Panc1 (cell line): ENCODE measurements around the gene ADRM1. TPM values are rescaled to one million over a fixed set of nuclear protein-coding genes. Genes with fewer than 3 reads are reported as not detected.

Experiments
- ATAC-seq: fragments of 200-7000 bp; cut with Tn5 transposase; 2 replicates; pipeline ENCODE4 v1.9.1; 2020; ENCODE audit warnings: mild to moderate bottlenecking, moderate library complexity
- BruUV-seq: library from RNA; stranded (reverse); fragments of 400-500 nt; replicated peaks from 2 replicates; lab custom pipeline; 2021; lab: Mats Ljungman, UMichigan
- CTCF ChIA-PET: fragments of 300-600 bp; sonication (Branson Sonifier 250); formaldehyde crosslinking; loops from one replicate; lab custom pipeline; 2022; ENCODE audit warnings: antibody characterized with exemption; lab: Charles Lee
- POLR2A ChIA-PET: fragments of 300-600 bp; sonication (Branson Sonifier 250); formaldehyde crosslinking; loops from one replicate; lab custom pipeline; 2022; ENCODE audit warnings: antibody characterized with exemption; lab: Charles Lee
- DNase-seq: peaks from one replicate; pipeline ENCODE4 v3.0.0-alpha.2; 2010; ENCODE audit warnings: low read depth, low spot score
- H3K27ac ChIP-seq: 2 replicates; pipeline ENCODE4 v1.5.1; 2011; ENCODE audit warnings: mild to moderate bottlenecking, low read length, inconsistent platforms
- H3K27me3 ChIP-seq: fragments of 200-500 bp; sonication (Bioruptor generic); 2 replicates; pipeline ENCODE4 v1.6.0; 2014; ENCODE audit warnings: low read length, inconsistent platforms; ENCODE audit not compliant: control insufficient read depth, insufficient read depth
- H3K36me3 ChIP-seq: fragments of 200-500 bp; sonication (Bioruptor generic); 2 replicates; pipeline ENCODE4 v1.5.1; 2014; ENCODE audit warnings: inconsistent platforms, mild to moderate bottlenecking, low read length, moderate library complexity; ENCODE audit not compliant: control insufficient read depth, insufficient read depth
- H3K4me1 ChIP-seq: 2 replicates; pipeline ENCODE4 v1.5.1; 2011; ENCODE audit warnings: inconsistent platforms, mild to moderate bottlenecking, low read length, moderate library complexity; ENCODE audit not compliant: control insufficient read depth, insufficient read depth
- H3K4me3 ChIP-seq, 2 experiments: 2 replicates each; pipeline ENCODE4 v1.5.1; 2011 to 2012; ENCODE audit warnings: low read depth in 2 of 2, low read length in 2 of 2, mild to moderate bottlenecking in 2 of 2, inconsistent platforms in 1 of 2, moderate library complexity in 1 of 2
- H3K9me3 ChIP-seq: fragments of 200-500 bp; sonication (Bioruptor generic); 2 replicates; pipeline ENCODE4 v1.5.1; 2014; ENCODE audit warnings: low read depth, mild to moderate bottlenecking, inconsistent platforms, low read length, moderate library complexity; ENCODE audit not compliant: control insufficient read depth, insufficient read depth
- POLR2AphosphoS5 ChIP-seq: IDR thresholded peaks from 2 replicates; pipeline ENCODE4 v1.6.1; 2012; ENCODE audit warnings: mild to moderate bottlenecking, low read depth, low read length, moderate library complexity
- SIN3A ChIP-seq: IDR thresholded peaks from 2 replicates; pipeline ENCODE4 v1.6.1; 2012; ENCODE audit warnings: low read depth, mild to moderate bottlenecking, low read length, moderate library complexity, borderline replicate concordance; ENCODE audit not compliant: insufficient read depth
- TCF7L2 ChIP-seq: IDR thresholded peaks from 2 replicates; pipeline ENCODE4 v1.6.1; 2011; ENCODE audit warnings: mild to moderate bottlenecking, low read depth, low read length, inconsistent platforms
- in situ Hi-C: cut with HindIII; loops from 2 replicates; pipeline ENCODE4 v1.10.0; 2016; ENCODE audit warnings: low sequenced_read_pairs, low pct_unique_long_range_greater_than_20kb
- intact Hi-C: fragments of 100-400 bp; cut with micrococcal nuclease; formaldehyde crosslinking; loops from one replicate; pipeline ENCODE4 v1.10.0; 2022; ENCODE audit not compliant: unreplicated experiment
- total RNA-seq: library from RNA; stranded (reverse); gene quantifications from one replicate; pipeline ENCODE4 v1.2.1, GENCODE V29; 2021; ENCODE audit not compliant: unreplicated experiment
- TF ChIP-seq, protein P1 (sequence below): fragments of 450-650 bp; IDR thresholded peaks from 2 replicates; pipeline ENCODE4 v1.5.1; 2017; ENCODE audit warnings: mild to moderate bottlenecking
- TF ChIP-seq, protein P2 (sequence below), 2 experiments: IDR thresholded peaks; 2 replicates each; pipeline ENCODE4 v1.6.1; 2011 to 2012; ENCODE audit warnings: low read depth in 2 of 2, control low read depth in 1 of 2, low read length in 1 of 2, mild to moderate bottlenecking in 1 of 2, moderate library complexity in 1 of 2; ENCODE audit not compliant: insufficient read depth in 1 of 2

Gene ADRM1
- total RNA-seq, 1 experiment from 2014 or later, result 194 TPM

DNA sequence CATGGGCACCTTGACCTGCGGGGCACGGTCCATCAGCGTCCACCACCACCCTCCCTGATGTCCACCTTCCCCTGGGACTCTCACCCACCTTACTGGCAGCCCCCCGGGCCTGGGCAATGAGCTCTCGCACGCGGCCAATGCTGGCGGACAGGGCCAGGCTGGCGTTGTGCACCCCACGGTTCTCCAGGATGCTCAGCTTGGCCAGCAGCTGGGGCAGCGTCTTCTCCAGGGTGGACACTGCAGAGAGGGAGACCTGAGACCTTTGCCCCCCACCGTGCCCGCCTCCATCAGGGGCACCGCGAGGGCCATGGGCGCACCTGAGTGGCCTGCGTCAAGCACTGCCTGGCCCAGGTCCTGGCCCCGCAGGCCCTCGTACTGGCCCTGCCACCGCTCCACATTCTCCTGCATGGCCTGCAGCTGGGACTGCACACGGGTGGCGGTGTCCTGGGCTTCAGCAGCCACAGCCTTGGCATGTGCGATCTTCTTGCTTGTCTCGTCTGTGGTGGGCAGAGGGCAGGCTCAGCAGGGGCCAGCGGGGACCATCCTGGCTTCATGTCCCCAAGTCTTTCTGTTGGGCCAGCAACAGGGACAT lies 12.0 kb downstream of the ADRM1 start:
- no peak for DNase-seq
- Histone ChIP-seq H3K9me3 (no peaks in the 10 kb centered on the region), H3K27ac (peak overlapping the region; percentile 29; the same call in 1 of the 2 replicates), H3K36me3 (peaks cover 16% of the 10 kb centered on the region), H3K4me3 (no peak overlapping the region), H3K4me1 (peaks cover 16% of the 10 kb centered on the region), H3K27me3 (no peaks in the 10 kb centered on the region)
- TF ChIP-seq POLR2AphosphoS5, result 0 out of 2 replicates have a peak, but pooled peaks have one; percentile 11
- TF ChIP-seq, protein P1, sequence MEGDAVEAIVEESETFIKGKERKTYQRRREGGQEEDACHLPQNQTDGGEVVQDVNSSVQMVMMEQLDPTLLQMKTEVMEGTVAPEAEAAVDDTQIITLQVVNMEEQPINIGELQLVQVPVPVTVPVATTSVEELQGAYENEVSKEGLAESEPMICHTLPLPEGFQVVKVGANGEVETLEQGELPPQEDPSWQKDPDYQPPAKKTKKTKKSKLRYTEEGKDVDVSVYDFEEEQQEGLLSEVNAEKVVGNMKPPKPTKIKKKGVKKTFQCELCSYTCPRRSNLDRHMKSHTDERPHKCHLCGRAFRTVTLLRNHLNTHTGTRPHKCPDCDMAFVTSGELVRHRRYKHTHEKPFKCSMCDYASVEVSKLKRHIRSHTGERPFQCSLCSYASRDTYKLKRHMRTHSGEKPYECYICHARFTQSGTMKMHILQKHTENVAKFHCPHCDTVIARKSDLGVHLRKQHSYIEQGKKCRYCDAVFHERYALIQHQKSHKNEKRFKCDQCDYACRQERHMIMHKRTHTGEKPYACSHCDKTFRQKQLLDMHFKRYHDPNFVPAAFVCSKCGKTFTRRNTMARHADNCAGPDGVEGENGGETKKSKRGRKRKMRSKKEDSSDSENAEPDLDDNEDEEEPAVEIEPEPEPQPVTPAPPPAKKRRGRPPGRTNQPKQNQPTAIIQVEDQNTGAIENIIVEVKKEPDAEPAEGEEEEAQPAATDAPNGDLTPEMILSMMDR, result no peak
- intact Hi-C loops (no loop called here), in situ Hi-C loops (no loop called here)
- BruUV-seq, result no TSS peak
- ChIA-PET POLR2A (no interaction called here), CTCF (no interaction called here)
- no peak for ATAC-seq

DNA sequence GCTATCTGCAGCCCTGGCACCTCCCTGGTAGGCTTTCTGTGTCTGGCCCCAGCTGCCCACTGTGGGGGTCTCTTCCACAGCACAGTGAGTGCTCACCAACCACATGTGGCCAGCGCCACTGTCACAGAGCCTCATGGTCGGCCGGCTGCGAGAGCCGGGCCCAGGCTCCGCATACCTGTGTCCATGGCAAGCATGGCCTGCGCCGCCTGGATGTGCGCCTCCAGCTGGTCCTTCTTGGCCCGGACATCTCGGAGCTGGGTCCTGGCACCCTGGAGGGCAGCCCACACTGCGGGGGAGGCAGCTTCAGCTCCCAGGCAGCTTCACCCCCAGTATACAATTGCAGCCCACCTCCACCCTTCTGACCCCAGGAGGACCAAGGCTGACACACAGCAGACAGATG lies 13.0 kb downstream of the ADRM1 start:
- intact Hi-C loops, result no loop called here
- TF ChIP-seq, protein P1, result no peak
- TF ChIP-seq POLR2AphosphoS5, result no peak
- TF ChIP-seq, protein P2, sequence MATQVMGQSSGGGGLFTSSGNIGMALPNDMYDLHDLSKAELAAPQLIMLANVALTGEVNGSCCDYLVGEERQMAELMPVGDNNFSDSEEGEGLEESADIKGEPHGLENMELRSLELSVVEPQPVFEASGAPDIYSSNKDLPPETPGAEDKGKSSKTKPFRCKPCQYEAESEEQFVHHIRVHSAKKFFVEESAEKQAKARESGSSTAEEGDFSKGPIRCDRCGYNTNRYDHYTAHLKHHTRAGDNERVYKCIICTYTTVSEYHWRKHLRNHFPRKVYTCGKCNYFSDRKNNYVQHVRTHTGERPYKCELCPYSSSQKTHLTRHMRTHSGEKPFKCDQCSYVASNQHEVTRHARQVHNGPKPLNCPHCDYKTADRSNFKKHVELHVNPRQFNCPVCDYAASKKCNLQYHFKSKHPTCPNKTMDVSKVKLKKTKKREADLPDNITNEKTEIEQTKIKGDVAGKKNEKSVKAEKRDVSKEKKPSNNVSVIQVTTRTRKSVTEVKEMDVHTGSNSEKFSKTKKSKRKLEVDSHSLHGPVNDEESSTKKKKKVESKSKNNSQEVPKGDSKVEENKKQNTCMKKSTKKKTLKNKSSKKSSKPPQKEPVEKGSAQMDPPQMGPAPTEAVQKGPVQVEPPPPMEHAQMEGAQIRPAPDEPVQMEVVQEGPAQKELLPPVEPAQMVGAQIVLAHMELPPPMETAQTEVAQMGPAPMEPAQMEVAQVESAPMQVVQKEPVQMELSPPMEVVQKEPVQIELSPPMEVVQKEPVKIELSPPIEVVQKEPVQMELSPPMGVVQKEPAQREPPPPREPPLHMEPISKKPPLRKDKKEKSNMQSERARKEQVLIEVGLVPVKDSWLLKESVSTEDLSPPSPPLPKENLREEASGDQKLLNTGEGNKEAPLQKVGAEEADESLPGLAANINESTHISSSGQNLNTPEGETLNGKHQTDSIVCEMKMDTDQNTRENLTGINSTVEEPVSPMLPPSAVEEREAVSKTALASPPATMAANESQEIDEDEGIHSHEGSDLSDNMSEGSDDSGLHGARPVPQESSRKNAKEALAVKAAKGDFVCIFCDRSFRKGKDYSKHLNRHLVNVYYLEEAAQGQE (IDR thresholded peaks at IDR 0.05; ENCODE audit: insufficient read depth in 1 of 2, low read depth in 2 of 2, low read length in 1 of 2), result no peak
- TF ChIP-seq TCF7L2, result no peak
- TF ChIP-seq SIN3A, result no peak
- Histone ChIP-seq H3K4me1 (peaks cover 7% of the 10 kb centered on the region), H3K27ac (no peak overlapping the region; the same call in 1 of the 2 replicates), H3K9me3 (no peaks in the 10 kb centered on the region), H3K4me3 (no peak overlapping the region), H3K36me3 (peaks cover 14% of the 10 kb centered on the region), H3K27me3 (no peaks in the 10 kb centered on the region)
- no TSS peak for BruUV-seq
- in situ Hi-C loops, result no loop called here
- POLR2A ChIA-PET, result no interaction called here
- DNase-seq (no peak), ATAC-seq (no peak)
- CTCF ChIA-PET, result no interaction called here
